HepG2 (cell line): ENCODE results near the gene PGGT1B. TPM values are rescaled to one million over a fixed set of nuclear protein-coding genes. Genes with fewer than 3 reads are reported as not detected.

Source experiments
- NFYC ChIP-seq: IDR thresholded peaks from 2 replicates; pipeline ENCODE4 v1.6.1; 2016; ENCODE audit warnings: missing genetic modification reagents, missing compliant biosample characterization
- SMAD1 ChIP-seq: sonication (generic); formaldehyde crosslinking; IDR thresholded peaks from 2 replicates; pipeline ENCODE4 v1.4.0; 2020; ENCODE audit warnings: missing genetic modification reagents, low read depth, mild to moderate bottlenecking, borderline replicate concordance
- SMYD3 ChIP-seq: sonication (generic); formaldehyde crosslinking; IDR thresholded peaks from 2 replicates; pipeline ENCODE4 v1.8.1; 2023; ENCODE audit warnings: mild to moderate bottlenecking, missing genetic modification reagents
- ZFAT ChIP-seq: sonication (generic); formaldehyde crosslinking; conservative IDR thresholded peaks from 2 replicates; pipeline ENCODE4 v1.8.1; 2023; ENCODE audit warnings: missing genetic modification reagents, inconsistent platforms
- ZNF235 ChIP-seq: sonication (generic); formaldehyde crosslinking; IDR thresholded peaks from 2 replicates; pipeline ENCODE4 v1.8.1; 2023; ENCODE audit warnings: mild to moderate bottlenecking, missing genetic modification reagents, borderline replicate concordance
- ZNF33A ChIP-seq: sonication (generic); formaldehyde crosslinking; IDR thresholded peaks from 2 replicates; pipeline ENCODE4 v1.5.1; 2020; ENCODE audit warnings: missing genetic modification reagents, mild to moderate bottlenecking, moderate library complexity, borderline replicate concordance
- ZNF672 ChIP-seq: sonication (generic); formaldehyde crosslinking; IDR thresholded peaks from 2 replicates; pipeline ENCODE4 v1.8.1; 2022; ENCODE audit warnings: missing genetic modification reagents
- ZNF678 ChIP-seq: sonication (generic); formaldehyde crosslinking; IDR thresholded peaks from 2 replicates; pipeline ENCODE4 v1.4.0; 2020; ENCODE audit warnings: mild to moderate bottlenecking, missing genetic modification reagents
- polyA plus RNA-seq, 8 experiments: library from polyadenylated mRNA; depleted of rRNA in 3 of 8; stranded (reverse) in 7 of 8; unstranded in 1 of 8; fragments of >200 nt; fragmentation: Illumina TruSeq in 4 of 8; extraction: Trizol in 4 of 8; gene quantifications; 2 replicates each; pipeline versions ENCODE4 v1.2.1 to v1.2.3, GENCODE V29; 2011 to 2016; ENCODE audit warnings: low read depth in 4 of 8, missing spikeins in 1 of 8, mixed read lengths in 1 of 8; ENCODE audit not compliant: insufficient read depth in 1 of 8
- total RNA-seq, 5 experiments: library from RNA; depleted of rRNA; stranded (reverse); fragments of >200 nt; fragmentation: Illumina TruSeq; extraction: Trizol; gene quantifications; 2 replicates each; pipeline ENCODE4 v1.2.3, GENCODE V29; 2016; ENCODE audit warnings: low read depth in 1 of 5
- TF ChIP-seq, protein P1 (sequence below), 2 experiments: sonication (generic) in 1 of 2; formaldehyde crosslinking in 1 of 2; IDR thresholded peaks; 2 replicates each; pipeline versions ENCODE4 v1.6.1 to v1.9.0; 2014 to 2022; ENCODE audit warnings: antibody characterized with exemption in 1 of 2, borderline replicate concordance in 1 of 2, inconsistent platforms in 1 of 2, low read depth in 1 of 2, missing genetic modification reagents in 1 of 2

PGGT1B gene
- total and polyA plus RNA-seq, 2 of the 13 experiments (the other 11 are each of a cell fraction or from before 2014, with no cell fraction given), result 2.4 to 42.7 TPM

DNA sequence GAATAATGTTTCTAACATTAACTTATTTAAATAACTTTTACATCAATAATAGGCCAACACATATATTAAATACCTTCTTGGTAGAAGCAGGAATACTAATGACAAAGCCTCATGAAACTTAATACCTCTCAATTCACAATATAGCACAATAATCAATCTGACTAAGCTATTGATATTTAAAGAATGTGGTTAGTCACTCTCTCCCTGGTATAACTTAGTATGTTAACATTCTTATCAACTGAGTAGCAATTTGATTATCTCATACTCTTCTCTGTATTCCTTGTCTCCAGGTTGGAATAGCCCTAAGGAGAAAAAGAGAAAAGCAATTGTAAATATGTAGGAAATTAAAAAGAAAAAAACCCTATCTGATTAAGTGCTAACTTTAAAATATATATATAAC, 4.9 kb upstream of the PGGT1B start (continued):
- TF ChIP-seq, protein P1, sequence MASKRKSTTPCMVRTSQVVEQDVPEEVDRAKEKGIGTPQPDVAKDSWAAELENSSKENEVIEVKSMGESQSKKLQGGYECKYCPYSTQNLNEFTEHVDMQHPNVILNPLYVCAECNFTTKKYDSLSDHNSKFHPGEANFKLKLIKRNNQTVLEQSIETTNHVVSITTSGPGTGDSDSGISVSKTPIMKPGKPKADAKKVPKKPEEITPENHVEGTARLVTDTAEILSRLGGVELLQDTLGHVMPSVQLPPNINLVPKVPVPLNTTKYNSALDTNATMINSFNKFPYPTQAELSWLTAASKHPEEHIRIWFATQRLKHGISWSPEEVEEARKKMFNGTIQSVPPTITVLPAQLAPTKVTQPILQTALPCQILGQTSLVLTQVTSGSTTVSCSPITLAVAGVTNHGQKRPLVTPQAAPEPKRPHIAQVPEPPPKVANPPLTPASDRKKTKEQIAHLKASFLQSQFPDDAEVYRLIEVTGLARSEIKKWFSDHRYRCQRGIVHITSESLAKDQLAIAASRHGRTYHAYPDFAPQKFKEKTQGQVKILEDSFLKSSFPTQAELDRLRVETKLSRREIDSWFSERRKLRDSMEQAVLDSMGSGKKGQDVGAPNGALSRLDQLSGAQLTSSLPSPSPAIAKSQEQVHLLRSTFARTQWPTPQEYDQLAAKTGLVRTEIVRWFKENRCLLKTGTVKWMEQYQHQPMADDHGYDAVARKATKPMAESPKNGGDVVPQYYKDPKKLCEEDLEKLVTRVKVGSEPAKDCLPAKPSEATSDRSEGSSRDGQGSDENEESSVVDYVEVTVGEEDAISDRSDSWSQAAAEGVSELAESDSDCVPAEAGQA (IDR thresholded peaks at IDR 0.05; ENCODE audit: low read depth), result no peak
- TF ChIP-seq, protein P1 (CRISPR knock-in tag; IDR thresholded peaks at IDR 0.05; ENCODE audit: borderline replicate concordance), result no peak
- TF ChIP-seq SMYD3 (no peak), ZNF235 (CRISPR knock-in tag) (no peak), NFYC (CRISPR knock-in tag) (no peak), ZFAT (no peak), ZNF672 (CRISPR knock-in tag) (no peak), ZNF33A (no peak), SMAD1 (no peak), ZNF678 (CRISPR knock-in tag) (no peak)
